ENCODE data around the gene CLDN34.

The CLDN34 gene

GRCh38 chrX:9927698-9928482, 39.3 kb upstream of the CLDN34 start:
- no peak overlapping the region for H3K9ac ChIP-seq (ENCODE audit: low read length)

GRCh38 chrX:9935436-9935835, 31.7 kb upstream of the CLDN34 start:
- Histone ChIP-seq H4K20me1 (ENCODE audit: low read depth, low read length) (no peaks in the 10 kb centered on the region), H3K27me3 (ENCODE audit: low read length) (no peaks in the 10 kb centered on the region), H3K79me2 (ENCODE audit: insufficient read depth, low read length) (no peaks in the 10 kb centered on the region), H3K9me3 (ENCODE audit: insufficient read depth, low read length) (no peaks in the 10 kb centered on the region), H3F3A (ENCODE audit: insufficient read depth) (no peaks in the 10 kb centered on the region), H2AFZ (ENCODE audit: low read depth, low read length, severe bottlenecking) (no peak overlapping the region), H3K36me3 (ENCODE audit: low read length) (no peaks in the 10 kb centered on the region), H3K4me3 (ENCODE audit: insufficient read depth, low read length, poor library complexity, severe bottlenecking) (no peak overlapping the region), H3K9ac (ENCODE audit: low read length) (no peak overlapping the region), H3K4me2 (ENCODE audit: low read depth, low read length, poor library complexity, severe bottlenecking) (no peak overlapping the region), H3K9me2 (replicated peaks; ENCODE audit: insufficient read depth, low read length) (no peaks in the 10 kb centered on the region), H3K27ac (ENCODE audit: low read depth, low read length) (no peak overlapping the region)
- TF ChIP-seq CTCF (IDR thresholded peaks at IDR 0.05; ENCODE audit: insufficient read depth, low read length, poor library complexity, severe bottlenecking) (no peak), EZH2phosphoT487 (conservative IDR thresholded peaks at IDR 0.05; ENCODE audit: low read length) (no peak)

More at GRCh38 chrX:9927698-9928482, 39.3 kb upstream of the CLDN34 start:
- Histone ChIP-seq H4K20me1 (ENCODE audit: low read depth, low read length) (no peaks in the 10 kb centered on the region), H3K79me2 (ENCODE audit: insufficient read depth, low read length) (no peaks in the 10 kb centered on the region), H3K4me2 (ENCODE audit: low read depth, low read length, poor library complexity, severe bottlenecking) (no peak overlapping the region), H2AFZ (ENCODE audit: low read depth, low read length, severe bottlenecking) (no peak overlapping the region), H3K27ac (ENCODE audit: low read depth, low read length) (no peak overlapping the region), H3K4me3 (ENCODE audit: insufficient read depth, low read length, poor library complexity, severe bottlenecking) (no peak overlapping the region), H3K9me3 (ENCODE audit: insufficient read depth, low read length) (no peaks in the 10 kb centered on the region), H3K9me2 (replicated peaks; ENCODE audit: insufficient read depth, low read length) (no peaks in the 10 kb centered on the region), H3K27me3 (ENCODE audit: low read length) (no peaks in the 10 kb centered on the region), H3F3A (ENCODE audit: insufficient read depth) (no peaks in the 10 kb centered on the region), H3K36me3 (ENCODE audit: low read length) (no peaks in the 10 kb centered on the region)
- TF ChIP-seq CTCF (IDR thresholded peaks at IDR 0.05; ENCODE audit: insufficient read depth, low read length, poor library complexity, severe bottlenecking) (no peak), EZH2phosphoT487 (conservative IDR thresholded peaks at IDR 0.05; ENCODE audit: low read length) (no peak)

GRCh38 chrX:9937761-9938160, 29.4 kb upstream of the CLDN34 start:
- Histone ChIP-seq H2AFZ (ENCODE audit: low read depth, low read length, severe bottlenecking) (no peak overlapping the region), H3K4me2 (ENCODE audit: low read depth, low read length, poor library complexity, severe bottlenecking) (no peak overlapping the region), H3K36me3 (ENCODE audit: low read length) (no peaks in the 10 kb centered on the region), H3K27ac (ENCODE audit: low read depth, low read length) (no peak overlapping the region), H3K9me2 (replicated peaks; ENCODE audit: insufficient read depth, low read length) (no peaks in the 10 kb centered on the region), H3K4me3 (ENCODE audit: insufficient read depth, low read length, poor library complexity, severe bottlenecking) (no peak overlapping the region), H3K9ac (ENCODE audit: low read length) (no peak overlapping the region), H4K20me1 (ENCODE audit: low read depth, low read length) (no peaks in the 10 kb centered on the region), H3F3A (ENCODE audit: insufficient read depth) (peaks cover 4% of the 10 kb centered on the region; the same call in 1 of the 2 replicates), H3K27me3 (ENCODE audit: low read length) (no peaks in the 10 kb centered on the region), H3K9me3 (ENCODE audit: insufficient read depth, low read length) (no peaks in the 10 kb centered on the region), H3K79me2 (ENCODE audit: insufficient read depth, low read length) (no peaks in the 10 kb centered on the region)
- no peak for TF ChIP-seq EZH2phosphoT487 (conservative IDR thresholded peaks at IDR 0.05; ENCODE audit: low read length)
- TF ChIP-seq CTCF (IDR thresholded peaks at IDR 0.05; ENCODE audit: insufficient read depth, low read length, poor library complexity, severe bottlenecking): no peak
